ENCODE data around the gene TMCC3. TPM values are rescaled to one million over a fixed set of nuclear protein-coding genes. Genes with fewer than 3 reads are reported as not detected.

The TMCC3 gene
- total and polyA plus RNA-seq, 2 experiments from 2014 or later, result 0.11 to 0.46 TPM

DNA sequence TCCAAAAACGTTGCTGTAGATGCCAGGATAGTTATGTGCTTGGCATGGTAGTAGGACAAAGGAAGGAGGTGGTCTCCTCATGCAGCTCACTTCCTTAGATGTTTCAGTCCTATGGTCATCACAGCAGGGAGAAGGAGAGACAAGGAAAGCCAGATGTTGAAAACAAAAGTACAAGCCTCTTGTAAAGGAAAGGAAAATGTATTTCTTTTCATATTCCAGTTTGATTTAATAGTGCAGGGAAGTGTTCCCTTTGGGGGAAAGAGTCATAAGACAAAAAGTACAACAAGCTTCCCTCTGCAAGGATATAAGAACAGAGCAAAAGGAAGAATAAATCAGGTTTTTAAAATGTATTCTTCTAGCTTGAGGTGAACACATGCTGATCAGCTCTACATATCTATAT is 8.6 kb upstream of the TMCC3 start:
- in situ Hi-C loops (cut with MboI), result no loop called here

DNA sequence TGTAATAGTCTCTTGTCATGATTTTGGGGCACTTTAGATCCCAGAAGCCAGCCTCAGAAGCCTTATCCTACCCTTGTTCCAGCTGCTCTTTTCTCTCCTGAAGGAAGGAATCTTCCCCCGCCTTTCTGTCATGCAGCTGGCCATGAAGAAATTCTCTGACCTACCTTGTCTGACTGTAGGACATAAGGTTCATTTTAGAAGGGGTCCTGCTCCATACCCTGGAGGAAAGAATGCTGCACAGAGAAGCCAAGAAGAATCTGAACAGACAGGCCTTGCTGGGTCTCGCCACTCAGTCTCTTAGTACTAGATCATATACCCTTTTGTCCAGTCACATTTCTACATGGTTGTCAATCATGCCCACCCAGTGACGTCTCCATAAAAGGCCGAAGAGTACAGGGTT is 6.2 kb upstream of the TMCC3 start:
- no peaks in the 10 kb centered on the region for H3K36me3 ChIP-seq (ENCODE audit: low read depth)
- in situ Hi-C loops (cut with MboI), result no loop called here

More for the DNA sequence above, 8.6 kb upstream of the TMCC3 start:
- H4K20me1 ChIP-seq (ENCODE audit: insufficient read depth), result no peaks in the 10 kb centered on the region
- H3K79me2 ChIP-seq (ENCODE audit: insufficient read depth), result no peaks in the 10 kb centered on the region
- no peaks in the 10 kb centered on the region for H3F3A ChIP-seq (ENCODE audit: insufficient read depth)
- H3K4me3 ChIP-seq, result no peak overlapping the region
- no peaks in the 10 kb centered on the region for H3K4me1 ChIP-seq (ENCODE audit: insufficient read depth)
- H3K9ac ChIP-seq, result no peak overlapping the region
- H2AFZ ChIP-seq, result no peak overlapping the region
- no peaks in the 10 kb centered on the region for H3K9me2 ChIP-seq (ENCODE audit: insufficient read depth)
- H3K36me3 ChIP-seq (ENCODE audit: low read depth), result no peaks in the 10 kb centered on the region
- WGBS, 2 experiments (ENCODE audit: low coverage in 1 of 2, low lambda C conversion rate in 2 of 2, missing lambda C conversion rate in 2 of 2), result 0% methylated on average over 1 of the region's 1 CpG
- TF ChIP-seq EZH2 (IDR thresholded peaks at IDR 0.05; ENCODE audit: insufficient read depth, poor library complexity, severe bottlenecking) (no peak), EZH2phosphoT487 (IDR thresholded peaks at IDR 0.05; ENCODE audit: insufficient read depth, low read depth) (no peak)
- H3K27me3 ChIP-seq (replicated peaks; ENCODE audit: insufficient read depth), result peaks cover 24% of the 10 kb centered on the region
- no peak overlapping the region for H3K4me2 ChIP-seq (ENCODE audit: unreplicated experiment)
- no peaks in the 10 kb centered on the region for H3K9me3 ChIP-seq (ENCODE audit: low read depth)
- no peak overlapping the region for H3K27ac ChIP-seq
- no peak for DNase-seq

DNA sequence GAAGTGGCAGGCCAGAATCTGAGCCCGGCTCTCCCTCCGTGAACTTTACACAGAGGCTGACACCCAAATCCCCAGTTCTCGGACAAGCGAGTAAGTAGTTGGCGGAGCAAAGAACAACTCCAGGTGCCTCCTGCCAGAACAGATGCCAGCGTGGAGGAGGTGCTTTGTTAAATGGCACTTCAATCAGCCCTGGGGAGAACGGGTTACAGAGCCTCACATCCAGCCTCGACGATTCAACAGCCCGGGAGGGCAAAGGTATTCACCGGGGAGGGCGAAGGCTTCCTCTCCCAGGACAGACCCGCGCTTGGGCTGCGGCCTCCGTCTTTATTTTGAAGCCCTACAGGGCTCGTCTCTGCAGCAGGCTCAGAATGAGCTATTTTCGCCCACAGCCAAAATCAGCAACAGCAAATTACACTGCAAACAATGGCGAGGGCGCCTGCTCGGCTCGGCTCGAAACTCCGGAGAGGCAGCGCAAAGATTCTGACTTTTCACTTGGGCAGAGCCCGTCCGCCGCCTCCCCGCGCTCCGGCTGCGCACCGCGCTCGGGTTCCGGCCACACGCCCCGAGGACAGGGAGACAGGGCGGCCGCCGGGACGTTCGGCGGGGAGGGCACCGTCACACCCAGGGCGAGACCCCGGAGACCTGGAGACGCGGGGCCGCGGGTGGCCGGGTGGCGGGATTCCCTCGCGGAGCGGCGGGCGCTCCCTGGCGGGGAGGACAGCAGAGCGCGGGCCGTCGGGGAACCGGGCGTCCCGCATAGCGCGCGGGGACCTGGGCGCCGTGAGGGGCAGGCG is 811 bp downstream of the TMCC3 start:
- no peaks in the 10 kb centered on the region for H3K36me3 ChIP-seq (ENCODE audit: low read depth)
- TF ChIP-seq EZH2phosphoT487 (IDR thresholded peaks at IDR 0.05; ENCODE audit: insufficient read depth, low read depth) (no peak), EZH2 (IDR thresholded peaks at IDR 0.05; ENCODE audit: insufficient read depth, poor library complexity, severe bottlenecking) (no peak)
- no peaks in the 10 kb centered on the region for H4K20me1 ChIP-seq (ENCODE audit: insufficient read depth)
- H3K4me1 ChIP-seq (ENCODE audit: insufficient read depth), result peaks cover 8% of the 10 kb centered on the region
- no peak overlapping the region; the same call in 1 of the 2 replicates for H3K9ac ChIP-seq
- peak overlapping the region; percentile 51 for H3K4me2 ChIP-seq (ENCODE audit: unreplicated experiment)
- H3K27ac ChIP-seq, result no peak overlapping the region
- no peaks in the 10 kb centered on the region for H3K9me2 ChIP-seq (ENCODE audit: insufficient read depth)
- peak; percentile 64 for DNase-seq
- 3 to 5% methylated on average over 52 to 69 of the region's 72 CpGs for WGBS, 2 experiments (ENCODE audit: low coverage in 1 of 2, low lambda C conversion rate in 2 of 2, missing lambda C conversion rate in 2 of 2)
- no peaks in the 10 kb centered on the region for H3K79me2 ChIP-seq (ENCODE audit: insufficient read depth)
- H3F3A ChIP-seq (ENCODE audit: insufficient read depth), result peaks cover 14% of the 10 kb centered on the region
- in situ Hi-C loops (cut with MboI), result no loop called here
- H3K9me3 ChIP-seq (ENCODE audit: low read depth), result no peaks in the 10 kb centered on the region
- H3K4me3 ChIP-seq, result peak overlapping the region; percentile 59
- peak overlapping the region; percentile 78 for H2AFZ ChIP-seq
- 0 out of 2 replicates have a peak, but pooled peaks cover 5% of the 10 kb centered on the region for H3K27me3 ChIP-seq (replicated peaks; ENCODE audit: insufficient read depth)

More for the DNA sequence above, 6.2 kb upstream of the TMCC3 start:
- H3K4me3 ChIP-seq, result no peak overlapping the region
- no peaks in the 10 kb centered on the region; the same call in 1 of the 2 replicates for H3F3A ChIP-seq (ENCODE audit: insufficient read depth)
- no peaks in the 10 kb centered on the region for H3K4me1 ChIP-seq (ENCODE audit: insufficient read depth)
- H3K4me2 ChIP-seq (ENCODE audit: unreplicated experiment), result no peak overlapping the region
- DNase-seq, result no peak
- H3K9me3 ChIP-seq (ENCODE audit: low read depth), result no peaks in the 10 kb centered on the region
- TF ChIP-seq EZH2phosphoT487 (IDR thresholded peaks at IDR 0.05; ENCODE audit: insufficient read depth, low read depth) (no peak), EZH2 (IDR thresholded peaks at IDR 0.05; ENCODE audit: insufficient read depth, poor library complexity, severe bottlenecking) (no peak)
- no peak overlapping the region for H3K27ac ChIP-seq
- H3K27me3 ChIP-seq (replicated peaks; ENCODE audit: insufficient read depth), result peaks cover 18% of the 10 kb centered on the region
- H3K79me2 ChIP-seq (ENCODE audit: insufficient read depth), result no peaks in the 10 kb centered on the region
- no peaks in the 10 kb centered on the region for H4K20me1 ChIP-seq (ENCODE audit: insufficient read depth)
- WGBS, 2 experiments (ENCODE audit: low coverage in 1 of 2, low lambda C conversion rate in 2 of 2, missing lambda C conversion rate in 2 of 2), result 88 to 90% methylated on average over 4 of the region's 4 CpGs
- no peak overlapping the region for H3K9ac ChIP-seq
- H2AFZ ChIP-seq, result no peak overlapping the region
- no peaks in the 10 kb centered on the region for H3K9me2 ChIP-seq (ENCODE audit: insufficient read depth)

DNA sequence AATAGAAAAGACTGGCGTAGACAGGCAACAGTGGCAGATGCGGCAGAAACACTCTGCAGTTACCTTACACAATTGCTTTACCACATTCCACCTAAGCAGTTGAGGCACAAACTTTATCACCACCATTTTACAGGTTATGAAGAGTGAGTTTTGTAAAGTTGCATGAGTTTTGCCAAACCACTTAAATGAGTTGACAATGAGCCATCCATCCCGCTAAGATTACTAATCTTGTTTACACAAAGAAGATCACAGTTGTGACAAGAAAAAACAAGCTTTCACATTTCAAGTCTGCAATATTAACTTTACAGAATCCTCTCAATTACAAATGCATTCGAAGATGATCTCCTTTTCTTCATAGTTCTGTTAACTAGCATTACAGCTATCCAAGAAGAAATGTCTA is 1.8 kb downstream of the TMCC3 start:
- no peaks in the 10 kb centered on the region for H4K20me1 ChIP-seq (ENCODE audit: insufficient read depth)
- no peak overlapping the region for H2AFZ ChIP-seq
- H3K9me2 ChIP-seq (ENCODE audit: insufficient read depth), result no peaks in the 10 kb centered on the region
- H3K79me2 ChIP-seq (ENCODE audit: insufficient read depth), result no peaks in the 10 kb centered on the region
- H3F3A ChIP-seq (ENCODE audit: insufficient read depth), result peaks cover 24% of the 10 kb centered on the region
- H3K4me2 ChIP-seq (ENCODE audit: unreplicated experiment), result no peak overlapping the region
- TF ChIP-seq EZH2phosphoT487 (IDR thresholded peaks at IDR 0.05; ENCODE audit: insufficient read depth, low read depth) (no peak), EZH2 (IDR thresholded peaks at IDR 0.05; ENCODE audit: insufficient read depth, poor library complexity, severe bottlenecking) (no peak)
- no peak overlapping the region for H3K27ac ChIP-seq
- H3K36me3 ChIP-seq (ENCODE audit: low read depth), result no peaks in the 10 kb centered on the region
- H3K9me3 ChIP-seq (ENCODE audit: low read depth), result no peaks in the 10 kb centered on the region
- H3K9ac ChIP-seq, result no peak overlapping the region
- 0 out of 2 replicates have a peak, but pooled peaks cover 5% of the 10 kb centered on the region for H3K27me3 ChIP-seq (replicated peaks; ENCODE audit: insufficient read depth)
- H3K4me3 ChIP-seq, result no peak overlapping the region; the same call in 1 of the 2 replicates
- H3K4me1 ChIP-seq (ENCODE audit: insufficient read depth), result peaks cover 16% of the 10 kb centered on the region
- peak; percentile 44 for DNase-seq
- 71 to 74% methylated on average over 4 of the region's 4 CpGs for WGBS, 2 experiments (ENCODE audit: low coverage in 1 of 2, low lambda C conversion rate in 2 of 2, missing lambda C conversion rate in 2 of 2)
- in situ Hi-C loops (cut with MboI), result no loop called here
